IMR-90 (cell line): ENCODE measurements around the gene ASB3. TPM values are rescaled to one million over a fixed set of nuclear protein-coding genes. Genes with fewer than 3 reads are reported as not detected.

ENCODE experiments used
- ATAC-seq: fragments of 200-7000 bp; cut with Tn5 transposase; 2 replicates; pipeline ENCODE4 v1.9.1; 2020; ENCODE audit warnings: low read depth, mild to moderate bottlenecking, moderate library complexity
- BruUV-seq: library from RNA; stranded (reverse); fragments of 400-500 nt; replicated peaks from 2 replicates; lab custom pipeline; 2021; lab: Mats Ljungman, UMichigan
- CTCF ChIA-PET: fragments of 300-600 bp; formaldehyde crosslinking; extraction: SDS; loops from one replicate; lab custom pipeline; 2021; ENCODE audit warnings: antibody characterized with exemption; lab: Yijun Ruan, JAX
- POLR2A ChIA-PET: fragments of 300-600 bp; sonication (Branson Sonifier 250); formaldehyde crosslinking; loops from one replicate; lab custom pipeline; 2022; ENCODE audit warnings: antibody characterized with exemption; ENCODE audit not compliant: unreplicated experiment; lab: Charles Lee
- DNase-seq: peaks from one replicate; pipeline ENCODE4 v3.0.0; 2013
- H2AFZ ChIP-seq: replicated peaks from 2 replicates; pipeline ENCODE3; 2013; ENCODE audit warnings: low read length, mild to moderate bottlenecking; ENCODE audit not compliant: poor library complexity
- H2AK5ac ChIP-seq: 2 replicates; pipeline ENCODE4 v1.6.1; 2013; ENCODE audit warnings: low read depth, low read length, inconsistent platforms
- H2AK9ac ChIP-seq: replicated peaks from 2 replicates; pipeline ENCODE3; 2013; ENCODE audit warnings: mild to moderate bottlenecking, low read depth, low read length, moderate library complexity; ENCODE audit not compliant: poor library complexity
- H2BK120ac ChIP-seq: 2 replicates; pipeline ENCODE4 v1.6.1; 2013; ENCODE audit warnings: low read depth, low read length, inconsistent platforms
- H2BK15ac ChIP-seq: 3 replicates; pipeline ENCODE4 v1.6.1; 2013; ENCODE audit warnings: low read depth, low read length, inconsistent platforms
- H2BK20ac ChIP-seq: 2 replicates; pipeline ENCODE4 v1.6.1; 2013; ENCODE audit warnings: low read depth, mild to moderate bottlenecking, inconsistent platforms, low read length, moderate library complexity
- H2BK5ac ChIP-seq: 2 replicates; pipeline ENCODE4 v1.6.1; 2013; ENCODE audit warnings: mild to moderate bottlenecking, low read depth, low read length, inconsistent platforms; ENCODE audit not compliant: poor library complexity, severe bottlenecking
- H3K14ac ChIP-seq: replicated peaks from 2 replicates; pipeline ENCODE4 v1.6.1; 2013; ENCODE audit warnings: low read depth, low read length, inconsistent platforms
- H3K18ac ChIP-seq: 2 replicates; pipeline ENCODE4 v1.6.1; 2013; ENCODE audit warnings: low read depth, low read length, control low read depth
- H3K23ac ChIP-seq: 2 replicates; pipeline ENCODE4 v1.6.1; 2013; ENCODE audit warnings: low read depth, low read length, inconsistent platforms
- H3K27ac ChIP-seq: 2 replicates; pipeline ENCODE4 v1.5.1; 2013; ENCODE audit warnings: mild to moderate bottlenecking, control low read depth, low read length; ENCODE audit not compliant: insufficient read depth
- H3K27me3 ChIP-seq: 2 replicates; pipeline ENCODE4 v1.6.1; 2013; ENCODE audit warnings: low read length; ENCODE audit not compliant: control insufficient read depth, insufficient read depth
- H3K36me3 ChIP-seq: 2 replicates; pipeline ENCODE4 v1.6.1; 2013; ENCODE audit warnings: low read length, mixed read lengths; ENCODE audit not compliant: control insufficient read depth, insufficient read depth
- H3K4ac ChIP-seq: 2 replicates; pipeline ENCODE4 v1.6.1; 2013; ENCODE audit warnings: low read depth, low read length, inconsistent platforms
- H3K4me1 ChIP-seq: 2 replicates; pipeline ENCODE4 v1.6.1; 2013; ENCODE audit warnings: low read length, mixed read lengths; ENCODE audit not compliant: control insufficient read depth, insufficient read depth
- H3K4me2 ChIP-seq: 2 replicates; pipeline ENCODE4 v1.6.1; 2013; ENCODE audit warnings: low read depth, mild to moderate bottlenecking, control low read depth, low read length, moderate library complexity
- H3K4me3 ChIP-seq: 2 replicates; pipeline ENCODE4 v1.5.1; 2013; ENCODE audit warnings: low read depth, mild to moderate bottlenecking, control low read depth, low read length, moderate library complexity; ENCODE audit not compliant: insufficient read depth
- H3K56ac ChIP-seq: 2 replicates; pipeline ENCODE4 v1.6.1; 2013; ENCODE audit warnings: low read length, inconsistent platforms; ENCODE audit not compliant: insufficient read depth; ENCODE audit errors: extremely low read depth
- H3K79me1 ChIP-seq, 2 experiments: 2 replicates each; pipeline ENCODE4 v1.6.1; 2013; ENCODE audit warnings: low read length in 2 of 2, inconsistent platforms in 1 of 2, low read depth in 1 of 2
- H3K9ac ChIP-seq: 2 replicates; pipeline ENCODE4 v1.6.1; 2013; ENCODE audit warnings: low read depth, low read length, control low read depth
- H3K9me1 ChIP-seq: 2 replicates; pipeline ENCODE4 v1.6.1; 2013; ENCODE audit warnings: low read length, inconsistent platforms; ENCODE audit not compliant: insufficient read depth
- H3K9me3 ChIP-seq: 2 replicates; pipeline ENCODE4 v1.6.1; 2013; ENCODE audit warnings: low read length; ENCODE audit not compliant: control insufficient read depth, insufficient read depth
- H4K20me1 ChIP-seq: 2 replicates; pipeline ENCODE4 v1.6.1; 2013; ENCODE audit warnings: low read length, inconsistent platforms; ENCODE audit not compliant: insufficient read depth
- H4K5ac ChIP-seq: 2 replicates; pipeline ENCODE4 v1.6.1; 2013; ENCODE audit warnings: mild to moderate bottlenecking, low read depth, low read length, control low read depth
- H4K8ac ChIP-seq, 2 experiments: 2 replicates each; pipeline ENCODE4 v1.6.1; 2013; ENCODE audit warnings: low read depth in 2 of 2, low read length in 2 of 2, control low read depth in 1 of 2, inconsistent platforms in 1 of 2
- H4K91ac ChIP-seq: 2 replicates; pipeline ENCODE4 v1.6.1; 2013; ENCODE audit warnings: low read depth, low read length, inconsistent platforms; ENCODE audit not compliant: insufficient read depth
- BHLHE40 ChIP-seq: fragments of 150-350 bp; IDR thresholded peaks from 2 replicates; pipeline ENCODE4 v1.6.1; 2016; ENCODE audit warnings: mild to moderate bottlenecking, low read depth, low read length
- CEBPB ChIP-seq: IDR thresholded peaks from 2 replicates; pipeline ENCODE4 v1.6.1; 2012; ENCODE audit warnings: low read depth, low read length, improper control_type of control experiment
- CHD1 ChIP-seq: IDR thresholded peaks from 2 replicates; pipeline ENCODE4 v1.6.1; 2012; ENCODE audit warnings: low read depth, low read length, improper control_type of control experiment
- ELK1 ChIP-seq: fragments of 150-350 bp; IDR thresholded peaks from 2 replicates; pipeline ENCODE4 v1.6.1; 2016; ENCODE audit warnings: low read depth, mild to moderate bottlenecking, low read length, moderate library complexity, borderline replicate concordance
- FOS ChIP-seq: fragments of 150-350 bp; IDR thresholded peaks from 2 replicates; pipeline ENCODE4 v1.6.1; 2016; ENCODE audit warnings: low read depth, low read length
- MAFK ChIP-seq: IDR thresholded peaks from 2 replicates; pipeline ENCODE4 v1.6.1; 2012; ENCODE audit warnings: low read depth, low read length, improper control_type of control experiment
- MAZ ChIP-seq: IDR thresholded peaks from 2 replicates; pipeline ENCODE4 v1.6.1; 2012; ENCODE audit warnings: low read depth, mild to moderate bottlenecking, low read length, improper control_type of control experiment, moderate library complexity, borderline replicate concordance
- MXI1 ChIP-seq: IDR thresholded peaks from 2 replicates; pipeline ENCODE4 v1.6.1; 2012; ENCODE audit warnings: low read depth, mild to moderate bottlenecking, low read length, moderate library complexity, borderline replicate concordance
- NFE2L2 ChIP-seq: fragments of 150-350 bp; IDR thresholded peaks from 2 replicates; pipeline ENCODE4 v1.6.1; 2016; ENCODE audit warnings: low read depth, mild to moderate bottlenecking, low read length
- POLR2A ChIP-seq: IDR thresholded peaks from 2 replicates; pipeline ENCODE4 v1.6.1; 2012; ENCODE audit warnings: mild to moderate bottlenecking, low read depth, low read length
- RAD21 ChIP-seq: IDR thresholded peaks from 2 replicates; pipeline ENCODE4 v1.6.1; 2012; ENCODE audit warnings: low read length, improper control_type of control experiment
- RCOR1 ChIP-seq: IDR thresholded peaks from 2 replicates; pipeline ENCODE4 v1.6.1; 2012; ENCODE audit warnings: mild to moderate bottlenecking, low read length, improper control_type of control experiment; ENCODE audit not compliant: insufficient replicate concordance
- RFX5 ChIP-seq: IDR thresholded peaks from 2 replicates; pipeline ENCODE4 v1.8.0; 2012; ENCODE audit warnings: low read depth, mild to moderate bottlenecking, low read length, moderate library complexity
- SMC3 ChIP-seq: fragments of 150-350 bp; IDR thresholded peaks from 2 replicates; pipeline ENCODE4 v1.6.1; 2016; ENCODE audit warnings: low read depth, mild to moderate bottlenecking, antibody characterized with exemption, low read length, moderate library complexity
- WGBS, 2 experiments: methylation state at CpG; one replicate each; pipeline versions ENCODE4 v1.1.5 to v1.1.7; 2013; ENCODE audit warnings: missing lambda C conversion rate in 2 of 2; ENCODE audit not compliant: insufficient read length in 1 of 2; ENCODE audit errors: extremely low coverage in 2 of 2; 5-methylcytosine and 5-hydroxymethylcytosine counted together
- dilution Hi-C: fragments of 300-500 bp; cut with HindIII; formaldehyde crosslinking; loops from one replicate; pipeline ENCODE4 v1.14.3; 2018; ENCODE audit warnings: low sequenced_read_pairs; ENCODE audit not compliant: unreplicated experiment
- in situ Hi-C: fragments of 300-500 bp; cut with MboI; formaldehyde crosslinking; loops from 3 replicates; pipeline ENCODE4 v1.14.3; 2019; ENCODE audit warnings: low sequenced_read_pairs, inconsistent platforms, mixed read lengths
- intact Hi-C: fragments of 100-400 bp; cut with micrococcal nuclease; formaldehyde crosslinking; loops from 2 replicates; pipeline ENCODE4 v1.10.0; 2022
- polyA plus RNA-seq, 3 experiments: library from polyadenylated mRNA; depleted of rRNA; stranded (reverse); fragments of >200 nt; gene quantifications; 2 replicates each; pipeline ENCODE4 v1.2.3, GENCODE V29; 2012; ENCODE audit warnings: low replicate concordance in 1 of 3
- total RNA-seq: library from RNA; depleted of rRNA; stranded (reverse); fragments of >200 nt; gene quantifications from 2 replicates; pipeline ENCODE4 v1.2.3, GENCODE V29; 2012
- TF ChIP-seq, protein P1 (sequence below): fragments of 150-350 bp; IDR thresholded peaks from 2 replicates; pipeline ENCODE4 v1.6.1; 2017; ENCODE audit warnings: mild to moderate bottlenecking, antibody characterized with exemption, low read length, low read depth
- TF ChIP-seq, protein P2 (sequence below): conservative IDR thresholded peaks from 2 replicates; pipeline ENCODE4 v1.5.1; 2012; ENCODE audit warnings: mild to moderate bottlenecking, low read depth, low read length, improper control_type of control experiment

Gene ASB3
- total and polyA plus RNA-seq, 2 of the 4 experiments (the other 2 are of a cell fraction) = 19.2 to 36.2 TPM

DNA sequence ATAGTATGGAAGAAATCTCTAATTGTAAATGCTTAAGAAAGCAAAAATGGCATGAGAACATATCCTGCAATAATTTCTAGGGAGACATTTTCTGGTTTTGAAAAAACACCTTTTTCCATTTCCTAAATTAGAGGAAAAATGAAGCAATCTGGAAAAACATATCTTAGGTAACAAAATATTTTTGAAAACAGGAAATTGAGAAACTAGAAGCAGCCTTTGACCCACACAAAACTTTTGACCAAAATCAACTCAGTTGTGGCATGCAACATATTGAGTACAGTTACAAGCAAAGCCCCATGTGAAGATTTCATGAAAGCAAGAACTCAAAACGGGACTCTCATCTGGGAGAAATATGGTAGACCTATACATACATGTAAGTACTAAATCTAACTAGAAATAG lies 47.7 kb downstream of the ASB3 start:
- H2BK5ac ChIP-seq = no peak overlapping the region
- no peak overlapping the region for H2AK5ac ChIP-seq
- ATAC-seq (no peak), DNase-seq (no peak)
- no peak overlapping the region for H4K8ac ChIP-seq
- dilution Hi-C loops (no loop called here), intact Hi-C loops (no loop called here), in situ Hi-C loops (no loop called here)
- H3K14ac ChIP-seq = no peak overlapping the region
- H2AFZ ChIP-seq = no peak overlapping the region
- H4K5ac ChIP-seq = no peak overlapping the region
- H3K4me2 ChIP-seq = no peak overlapping the region
- peaks cover 0 to 23% of the 10 kb centered on the region in 2 experiments; a peak in 3 of 4 replicates for H3K79me1 ChIP-seq
- H3K27ac ChIP-seq = no peak overlapping the region
- ChIA-PET POLR2A (no interaction called here), CTCF (no interaction called here)
- no peak overlapping the region for H4K91ac ChIP-seq
- H3K4me3 ChIP-seq = no peak overlapping the region
- no peaks in the 10 kb centered on the region for H3K27me3 ChIP-seq
- no CpG with 5 or more reads among the region's 1 CpG for WGBS, 2 experiments
- H4K20me1 ChIP-seq = no peaks in the 10 kb centered on the region
- no peak overlapping the region for H3K23ac ChIP-seq
- no peak overlapping the region for H2BK20ac ChIP-seq
- H2BK120ac ChIP-seq = no peak overlapping the region
- BruUV-seq = no TSS peak
- no peak overlapping the region for H3K56ac ChIP-seq
- H3K9ac ChIP-seq = no peak overlapping the region
- H3K9me1 ChIP-seq = 0 out of 2 replicates have a peak, but pooled peaks cover 3% of the 10 kb centered on the region
- H3K4me1 ChIP-seq = peaks cover 4% of the 10 kb centered on the region
- no peak overlapping the region for H2BK15ac ChIP-seq
- no peak overlapping the region for H3K4ac ChIP-seq
- H2AK9ac ChIP-seq = no peak overlapping the region
- H3K18ac ChIP-seq = no peak overlapping the region
- peaks cover 5% of the 10 kb centered on the region for H3K36me3 ChIP-seq
- H3K9me3 ChIP-seq = peaks cover 5% of the 10 kb centered on the region
- TF ChIP-seq MAFK (no peak), MAZ (no peak), RCOR1 (no peak), BHLHE40 (no peak), CEBPB (no peak), POLR2A (no peak), NFE2L2 (no peak), ELK1 (no peak), RAD21 (no peak), SMC3 (no peak), MXI1 (no peak), CHD1 (no peak), FOS (no peak), RFX5 (no peak)
- TF ChIP-seq, protein P1, sequence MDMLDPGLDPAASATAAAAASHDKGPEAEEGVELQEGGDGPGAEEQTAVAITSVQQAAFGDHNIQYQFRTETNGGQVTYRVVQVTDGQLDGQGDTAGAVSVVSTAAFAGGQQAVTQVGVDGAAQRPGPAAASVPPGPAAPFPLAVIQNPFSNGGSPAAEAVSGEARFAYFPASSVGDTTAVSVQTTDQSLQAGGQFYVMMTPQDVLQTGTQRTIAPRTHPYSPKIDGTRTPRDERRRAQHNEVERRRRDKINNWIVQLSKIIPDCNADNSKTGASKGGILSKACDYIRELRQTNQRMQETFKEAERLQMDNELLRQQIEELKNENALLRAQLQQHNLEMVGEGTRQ = no peak
- TF ChIP-seq, protein P2, sequence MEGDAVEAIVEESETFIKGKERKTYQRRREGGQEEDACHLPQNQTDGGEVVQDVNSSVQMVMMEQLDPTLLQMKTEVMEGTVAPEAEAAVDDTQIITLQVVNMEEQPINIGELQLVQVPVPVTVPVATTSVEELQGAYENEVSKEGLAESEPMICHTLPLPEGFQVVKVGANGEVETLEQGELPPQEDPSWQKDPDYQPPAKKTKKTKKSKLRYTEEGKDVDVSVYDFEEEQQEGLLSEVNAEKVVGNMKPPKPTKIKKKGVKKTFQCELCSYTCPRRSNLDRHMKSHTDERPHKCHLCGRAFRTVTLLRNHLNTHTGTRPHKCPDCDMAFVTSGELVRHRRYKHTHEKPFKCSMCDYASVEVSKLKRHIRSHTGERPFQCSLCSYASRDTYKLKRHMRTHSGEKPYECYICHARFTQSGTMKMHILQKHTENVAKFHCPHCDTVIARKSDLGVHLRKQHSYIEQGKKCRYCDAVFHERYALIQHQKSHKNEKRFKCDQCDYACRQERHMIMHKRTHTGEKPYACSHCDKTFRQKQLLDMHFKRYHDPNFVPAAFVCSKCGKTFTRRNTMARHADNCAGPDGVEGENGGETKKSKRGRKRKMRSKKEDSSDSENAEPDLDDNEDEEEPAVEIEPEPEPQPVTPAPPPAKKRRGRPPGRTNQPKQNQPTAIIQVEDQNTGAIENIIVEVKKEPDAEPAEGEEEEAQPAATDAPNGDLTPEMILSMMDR = no peak
